Adipose tissue (tissue), 3 donors: ENCODE data around the gene PLEKHM1. TPM values are rescaled to one million over a fixed set of nuclear protein-coding genes. Genes with fewer than 3 reads are reported as not detected.
"Not testable (repeated sequence)": the region's sequence is repeated elsewhere in the genome, so short reads cannot be mapped to it uniquely, and the experiment has no call there.

Experiments
- H3K27ac ChIP-seq: one replicate; pipeline ENCODE4 v1.5.1; 2013; ENCODE audit warnings: low read depth, low read length
- WGBS, 3 donors: extraction: QIAGEN DNeasy Blood & Tissue Kit; methylation state at CpG; one replicate each; pipeline ENCODE4 v1.1.7; 2013; 5-methylcytosine and 5-hydroxymethylcytosine counted together
- polyA plus RNA-seq, 3 donors: library from polyadenylated mRNA; stranded (reverse); fragments of 200-250 nt; gene quantifications; one replicate each; pipeline ENCODE4 v1.2.3, GENCODE V29; 2013
- donor health status: healthy with polysubstance abuse.
- donor health status: Bipolar disorder and iron deficiency.
- donor health status: healthy.

Gene PLEKHM1
- polyA plus RNA-seq = 10 to 100 TPM in 2 of 3 donors, 1 to 10 TPM in 1; 8.2 to 18.7 (median 15.3) TPM

GRCh38 chr17:45490615-45491433 is at the start of gene PLEKHM1:
TSS of gene PLEKHM1 (minus strand) at chr17:45490721. CDS start at chr17:45482484, 8,237 bp downstream.
- WGBS, 3 donors = 0 to 1% (median 0%) methylated on average over 37 to 54 of the region's 59 CpGs

GRCh38 chr17:45538168-45538567 is 47.6 kb upstream of the PLEKHM1 start:
- 96 to 98% (median 98%) methylated on average over 6 of the region's 7 CpGs for WGBS, 3 donors
- not testable (repeated sequence) for H3K27ac ChIP-seq

More at GRCh38 chr17:45490615-45491433, at the start of gene PLEKHM1:
- not testable (repeated sequence) for H3K27ac ChIP-seq

- not testable (repeated sequence) for H3K27ac ChIP-seq
- WGBS, 3 donors = 87 to 88% (median 87%) methylated on average over 3 of the region's 3 CpGs
Measured at GRCh38 chr17:45506072-45506471, 15.6 kb upstream of the PLEKHM1 start.

- WGBS, 3 donors = 83 to 89% (median 85%) methylated on average over 3 of the region's 3 CpGs
- H3K27ac ChIP-seq = not testable (repeated sequence)
Measured at GRCh38 chr17:45505183-45505582, 14.7 kb upstream of the PLEKHM1 start.

GRCh38 chr17:45501092-45501707 is 10.7 kb upstream of the PLEKHM1 start:
- not testable (repeated sequence) for H3K27ac ChIP-seq
- WGBS, 3 donors = 15 to 28% (median 19%) methylated on average over 24 to 30 of the region's 33 CpGs

GRCh38 chr17:45500478-45500877 is 10.0 kb upstream of the PLEKHM1 start:
- 30 to 88% (median 31%) methylated on average over 1 of the region's 2 CpGs for WGBS, 3 donors
- not testable (repeated sequence) for H3K27ac ChIP-seq

- 81 to 93% (median 84%) methylated on average over 3 of the region's 3 CpGs for WGBS, 3 donors
- H3K27ac ChIP-seq = not testable (repeated sequence)
Measured at GRCh38 chr17:45499208-45499607, 8.7 kb upstream of the PLEKHM1 start.

GRCh38 chr17:45498377-45498776 is 7.9 kb upstream of the PLEKHM1 start:
- not testable (repeated sequence) for H3K27ac ChIP-seq
- 76 to 89% (median 78%) methylated on average over 2 to 5 of the region's 6 CpGs for WGBS, 3 donors

GRCh38 chr17:45497449-45497848 is 6.9 kb upstream of the PLEKHM1 start:
- H3K27ac ChIP-seq = not testable (repeated sequence)
- 86 to 93% (median 93%) methylated on average over 7 to 8 of the region's 8 CpGs for WGBS, 3 donors

GRCh38 chr17:45496507-45496906 is 6.0 kb upstream of the PLEKHM1 start:
- 70 to 100% (median 85%) methylated on average over 3 of the region's 3 CpGs for WGBS, 3 donors
- not testable (repeated sequence) for H3K27ac ChIP-seq

GRCh38 chr17:45494556-45494955 is 4.0 kb upstream of the PLEKHM1 start:
- 54 to 66% (median 54%) methylated on average over 5 of the region's 5 CpGs for WGBS, 3 donors
- H3K27ac ChIP-seq = not testable (repeated sequence)

GRCh38 chr17:45492156-45492555 is 1.6 kb upstream of the PLEKHM1 start:
- H3K27ac ChIP-seq = not testable (repeated sequence)
- 89 to 95% (median 94%) methylated on average over 4 of the region's 4 CpGs for WGBS, 3 donors

GRCh38 chr17:45490198-45490597 is 323 bp downstream of the PLEKHM1 start:
- WGBS, 3 donors = 1 to 2% (median 1%) methylated on average over 14 to 25 of the region's 30 CpGs

GRCh38 chr17:45487704-45488103 is 2.8 kb downstream of the PLEKHM1 start:
- not testable (repeated sequence) for H3K27ac ChIP-seq
- WGBS, 3 donors = 8 to 45% (median 12%) methylated on average over 2 of the region's 2 CpGs

More at GRCh38 chr17:45490198-45490597, 323 bp downstream of the PLEKHM1 start:
- H3K27ac ChIP-seq = not testable (repeated sequence)

- 53 to 72% (median 69%) methylated on average over 3 to 5 of the region's 5 CpGs for WGBS, 3 donors
- H3K27ac ChIP-seq = not testable (repeated sequence)
Measured at GRCh38 chr17:45483591-45484216, 6.8 kb downstream of the PLEKHM1 start.

- WGBS, 3 donors = 45 to 86% (median 52%) methylated on average over 3 of the region's 3 CpGs
- H3K27ac ChIP-seq = not testable (repeated sequence)
Measured at GRCh38 chr17:45483177-45483576, 7.3 kb downstream of the PLEKHM1 start.

GRCh38 chr17:45482317-45482716 is 8.2 kb downstream of the PLEKHM1 start:
- H3K27ac ChIP-seq = not testable (repeated sequence)
- WGBS, 3 donors = 100% methylated on average over 1 to 3 of the region's 4 CpGs

GRCh38 chr17:45475436-45475835 is 15.1 kb downstream of the PLEKHM1 start:
- 94 to 98% (median 95%) methylated on average over 13 to 14 of the region's 14 CpGs for WGBS, 3 donors
- not testable (repeated sequence) for H3K27ac ChIP-seq

GRCh38 chr17:45472249-45472648 is 18.3 kb downstream of the PLEKHM1 start:
- 58 to 80% (median 77%) methylated on average over 3 of the region's 3 CpGs for WGBS, 3 donors
- not testable (repeated sequence) for H3K27ac ChIP-seq
